HL-60 (cell line): ENCODE results near the gene PHLDB2.

Source experiments
- DNase-seq, 2 experiments: peaks; one replicate each; pipeline ENCODE4 v3.0.0-alpha.2; 2010 to 2020; ENCODE audit warnings: low read depth in 1 of 2, low spot score in 1 of 2
- H3K27ac ChIP-seq: fragments of 250-450 bp; sonication (Bioruptor Pico); replicated peaks from 2 replicates; pipeline ENCODE4 v1.5.1; 2020; ENCODE audit warnings: mild to moderate bottlenecking, moderate library complexity
- H3K27me3 ChIP-seq: fragments of 250-450 bp; sonication (Bioruptor Pico); 2 replicates; pipeline ENCODE4 v1.5.1; 2021; ENCODE audit warnings: mild to moderate bottlenecking, moderate library complexity; ENCODE audit not compliant: insufficient read depth, poor library complexity, severe bottlenecking
- H3K4me3 ChIP-seq: replicated peaks from 2 replicates; pipeline ENCODE4 v1.5.1; 2011; ENCODE audit warnings: mild to moderate bottlenecking, control low read depth, low read length; ENCODE audit not compliant: insufficient read depth
- CTCF ChIP-seq: IDR thresholded peaks from one replicate; pipeline ENCODE4 v1.5.1; 2011; ENCODE audit warnings: low read length, control low read depth, inconsistent platforms; ENCODE audit not compliant: insufficient read depth
- GABPA ChIP-seq: IDR thresholded peaks from 2 replicates; pipeline ENCODE4 v1.6.1; 2012; ENCODE audit warnings: low read depth
- POLR2AphosphoS5 ChIP-seq: IDR thresholded peaks from 2 replicates; pipeline ENCODE4 v1.6.1; 2012; ENCODE audit warnings: low read depth
- REST ChIP-seq: IDR thresholded peaks from 2 replicates; pipeline ENCODE4 v1.6.1; 2012; ENCODE audit warnings: low read depth; ENCODE audit not compliant: insufficient replicate concordance
- SPI1 ChIP-seq: IDR thresholded peaks from 2 replicates; pipeline ENCODE4 v1.6.1; 2012; ENCODE audit warnings: low read depth, mild to moderate bottlenecking, borderline replicate concordance

Gene PHLDB2

GRCh38 chr3:111901637-111902036, 42.6 kb downstream of the PHLDB2 start:
- Histone ChIP-seq H3K4me3 (no peak overlapping the region), H3K27me3 (no peaks in the 10 kb centered on the region), H3K27ac (no peak overlapping the region)
- DNase-seq: no peak
- TF ChIP-seq CTCF (no peak), GABPA (no peak), POLR2AphosphoS5 (no peak), REST (no peak), SPI1 (no peak)

GRCh38 chr3:111902534-111902933, 43.5 kb downstream of the PHLDB2 start:
- DNase-seq: no peak
- H3K27me3 ChIP-seq: no peaks in the 10 kb centered on the region
- no peak for TF ChIP-seq POLR2AphosphoS5
- TF ChIP-seq CTCF: no peak
- TF ChIP-seq REST: no peak
- no peak for TF ChIP-seq SPI1
- no peak for TF ChIP-seq GABPA
- H3K4me3 ChIP-seq: no peak overlapping the region
- no peak overlapping the region for H3K27ac ChIP-seq

GRCh38 chr3:111903067-111903511, 44.0 kb downstream of the PHLDB2 start:
- Histone ChIP-seq H3K27me3 (no peaks in the 10 kb centered on the region), H3K4me3 (no peak overlapping the region), H3K27ac (no peak overlapping the region)
- TF ChIP-seq SPI1 (no peak), CTCF (no peak)
- DNase-seq: no peak

GRCh38 chr3:111904376-111905241, 45.5 kb downstream of the PHLDB2 start:
- Histone ChIP-seq H3K27me3 (no peaks in the 10 kb centered on the region), H3K27ac (no peak overlapping the region), H3K4me3 (no peak overlapping the region)
- TF ChIP-seq CTCF: no peak
- no peak for TF ChIP-seq GABPA
- TF ChIP-seq POLR2AphosphoS5: no peak
- no peak for TF ChIP-seq SPI1
- TF ChIP-seq REST: no peak
- no peak for DNase-seq
